H9 (cell line): Measurements from ENCODE around the gene PKNOX2. TPM values are rescaled to one million over a fixed set of nuclear protein-coding genes. Genes with fewer than 3 reads are reported as not detected.

ENCODE experiments used
- DNase-seq: peaks from one replicate; pipeline ENCODE4 v3.0.0-alpha.2; 2017
- H2AFZ ChIP-seq: one replicate; pipeline ENCODE4 v1.6.1; 2013; ENCODE audit warnings: mild to moderate bottlenecking, low read length, control low read depth, moderate library complexity
- H2AK5ac ChIP-seq: 2 replicates; pipeline ENCODE4 v1.6.1; 2013; ENCODE audit warnings: low read length, control low read depth, mixed read lengths; ENCODE audit not compliant: insufficient read length
- H2BK120ac ChIP-seq: one replicate; pipeline ENCODE4 v1.6.1; 2013; ENCODE audit warnings: low read depth, mild to moderate bottlenecking, low read length, control low read depth, inconsistent platforms; ENCODE audit not compliant: poor library complexity, severe bottlenecking
- H2BK12ac ChIP-seq: 2 replicates; pipeline ENCODE4 v1.6.1; 2013; ENCODE audit warnings: low read length, control low read depth, mixed read lengths, low read depth; ENCODE audit not compliant: insufficient read length
- H2BK15ac ChIP-seq: 2 replicates; pipeline ENCODE4 v1.6.1; 2013; ENCODE audit warnings: low read depth, low read length, control low read depth
- H2BK20ac ChIP-seq: one replicate; pipeline ENCODE4 v1.6.1; 2013; ENCODE audit warnings: low read depth, mild to moderate bottlenecking, low read length, control low read depth, inconsistent platforms; ENCODE audit not compliant: poor library complexity, severe bottlenecking
- H2BK5ac ChIP-seq: 2 replicates; pipeline ENCODE4 v1.6.1; 2013; ENCODE audit warnings: low read length, control low read depth, mixed read lengths; ENCODE audit not compliant: insufficient read length
- H3K14ac ChIP-seq: 2 replicates; pipeline ENCODE4 v1.6.1; 2013; ENCODE audit warnings: low read length, control low read depth; ENCODE audit not compliant: insufficient read depth
- H3K18ac ChIP-seq: 2 replicates; pipeline ENCODE4 v1.6.1; 2013; ENCODE audit warnings: low read depth, mild to moderate bottlenecking, mixed read lengths, low read length, control low read depth; ENCODE audit not compliant: insufficient read length
- H3K23ac ChIP-seq: 2 replicates; pipeline ENCODE4 v1.6.1; 2013; ENCODE audit warnings: low read length, control low read depth, mixed read lengths, low read depth; ENCODE audit not compliant: insufficient read length
- H3K23me2 ChIP-seq: 2 replicates; pipeline ENCODE4 v1.6.1; 2013; ENCODE audit warnings: low read depth, mild to moderate bottlenecking, mixed read lengths, low read length, control low read depth; ENCODE audit not compliant: insufficient read length, poor library complexity, severe bottlenecking
- H3K27ac ChIP-seq: 2 replicates; pipeline ENCODE4 v1.5.1; 2013; ENCODE audit warnings: low read length, control low read depth, mixed read lengths, low read depth; ENCODE audit not compliant: insufficient read length
- H3K27me3 ChIP-seq: 2 replicates; pipeline ENCODE4 v1.6.1; 2013; ENCODE audit warnings: low read length, control low read depth, inconsistent platforms; ENCODE audit not compliant: insufficient read depth
- H3K4ac ChIP-seq: 2 replicates; pipeline ENCODE4 v1.6.1; 2013; ENCODE audit warnings: low read depth, mild to moderate bottlenecking, control low read depth, inconsistent platforms, low read length, moderate library complexity
- H3K4me1 ChIP-seq: 2 replicates; pipeline ENCODE4 v1.6.1; 2013; ENCODE audit warnings: low read length, control low read depth, inconsistent platforms; ENCODE audit not compliant: insufficient read depth
- H3K4me2 ChIP-seq: 2 replicates; pipeline ENCODE4 v1.6.1; 2013; ENCODE audit warnings: low read length, control low read depth, mixed read lengths; ENCODE audit not compliant: insufficient read length, insufficient read depth
- H3K56ac ChIP-seq: 2 replicates; pipeline ENCODE4 v1.6.1; 2013; ENCODE audit warnings: low read depth, mild to moderate bottlenecking, mixed read lengths, low read length, control low read depth; ENCODE audit not compliant: insufficient read length
- H3K79me1 ChIP-seq: 2 replicates; pipeline ENCODE4 v1.6.1; 2013; ENCODE audit warnings: low read depth, mild to moderate bottlenecking, moderate library complexity, low read length, control low read depth, inconsistent platforms; ENCODE audit not compliant: insufficient read depth, poor library complexity, severe bottlenecking
- H3K79me2 ChIP-seq: 2 replicates; pipeline ENCODE4 v1.6.1; 2013; ENCODE audit warnings: low read length, control low read depth, inconsistent platforms; ENCODE audit not compliant: insufficient read depth
- H3K9ac ChIP-seq: 2 replicates; pipeline ENCODE4 v1.6.1; 2013; ENCODE audit warnings: low read length, control low read depth, mixed read lengths; ENCODE audit not compliant: insufficient read length; ENCODE audit errors: extremely low read depth
- H3K9me3 ChIP-seq: one replicate; pipeline ENCODE4 v1.6.1; 2013; ENCODE audit warnings: low read depth, low read length, inconsistent platforms; ENCODE audit not compliant: control insufficient read depth
- H3T11ph ChIP-seq: one replicate; pipeline ENCODE4 v1.6.1; 2013; ENCODE audit warnings: mild to moderate bottlenecking, low read length, control low read depth, inconsistent platforms
- H4K20me1 ChIP-seq: one replicate; pipeline ENCODE4 v1.6.1; 2013; ENCODE audit not compliant: control insufficient read depth, insufficient read length, insufficient read depth
- H4K5ac ChIP-seq: 2 replicates; pipeline ENCODE4 v1.6.1; 2013; ENCODE audit warnings: low read depth, mild to moderate bottlenecking, mixed read lengths, low read length, control low read depth; ENCODE audit not compliant: insufficient read length
- H4K8ac ChIP-seq: replicated peaks from 2 replicates; pipeline ENCODE4 v1.6.1; 2013; ENCODE audit warnings: low read length, control low read depth, mixed read lengths, low read depth; ENCODE audit not compliant: insufficient read length
- H4K91ac ChIP-seq: 2 replicates; pipeline ENCODE4 v1.6.1; 2013; ENCODE audit warnings: low read depth, mild to moderate bottlenecking, moderate library complexity, mixed read lengths, low read length, control low read depth; ENCODE audit not compliant: insufficient read length
- H3K27ac Mint-ChIP-seq, 3 experiments: 2 replicates in 2 of 3; 3 replicates in 1 of 3; pipeline ENCODE4 v1.8.0; 2020 to 2021; ENCODE audit warnings: mixed read lengths in 3 of 3, mild to moderate bottlenecking in 1 of 3, moderate library complexity in 1 of 3
- H3K27me3 Mint-ChIP-seq: 2 replicates; pipeline ENCODE4 v1.8.0; 2021; ENCODE audit warnings: low read depth, mild to moderate bottlenecking, moderate library complexity, mixed read lengths
- H3K36me3 Mint-ChIP-seq, 3 experiments: 2 replicates in 2 of 3; 3 replicates in 1 of 3; pipeline ENCODE4 v1.8.0; 2020 to 2021; ENCODE audit warnings: low read depth in 3 of 3, mixed read lengths in 3 of 3; ENCODE audit not compliant: insufficient read depth in 1 of 3
- H3K4me1 Mint-ChIP-seq, 2 experiments: 2 replicates each; pipeline ENCODE4 v1.8.0; 2020; ENCODE audit warnings: mixed read lengths in 2 of 2
- H3K4me3 Mint-ChIP-seq, 2 experiments: 2 replicates in 1 of 2; 3 replicates in 1 of 2; pipeline ENCODE4 v1.8.0; 2020 to 2021; ENCODE audit warnings: mild to moderate bottlenecking in 2 of 2, mixed read lengths in 2 of 2, moderate library complexity in 1 of 2
- H3K9me3 Mint-ChIP-seq, 2 experiments: 2 replicates in 1 of 2; 3 replicates in 1 of 2; pipeline ENCODE4 v1.8.0; 2020; ENCODE audit warnings: mild to moderate bottlenecking in 2 of 2, mixed read lengths in 2 of 2, moderate library complexity in 1 of 2
- WGBS: extraction: QIAGEN DNeasy Blood & Tissue Kit; methylation state at CpG from one replicate; pipeline ENCODE4 v1.1.7; 2013; ENCODE audit warnings: missing lambda C conversion rate, low lambda C conversion rate, mixed read lengths; ENCODE audit not compliant: insufficient read length; ENCODE audit errors: extremely low coverage; 5-methylcytosine and 5-hydroxymethylcytosine counted together
- total RNA-seq: library from RNA; stranded (reverse); gene quantifications from 2 replicates; pipeline ENCODE4 v1.2.1, GENCODE V29; 2021
- TF ChIP-seq, protein P1 (sequence below): fragments of 200-600 bp; sonication (generic); conservative IDR thresholded peaks from 3 replicates; pipeline ENCODE4 v1.8.0; 2021; ENCODE audit warnings: antibody characterized with exemption, mild to moderate bottlenecking

PKNOX2 gene
- total RNA-seq, 1 experiment from 2014 or later: 1.3 TPM

- no peaks in the 10 kb centered on the region; the same call in 1 of the 2 replicates for H3K4me1 ChIP-seq
- no peak overlapping the region for H3K18ac ChIP-seq
- H3K9ac ChIP-seq: no peak overlapping the region
- no peak overlapping the region for H3K4ac ChIP-seq
- no peaks in the 10 kb centered on the region for H3K79me1 ChIP-seq
- H2BK5ac ChIP-seq: no peak overlapping the region
- no peak overlapping the region for H3K23ac ChIP-seq
- H4K91ac ChIP-seq: no peak overlapping the region
- H4K20me1 ChIP-seq: no peaks in the 10 kb centered on the region
- Mint-ChIP-seq H3K36me3 (no peaks in the 10 kb centered on the region; a peak in 1 of 7 replicates), H3K4me3 (no peak overlapping the region), H3K27ac (no peak overlapping the region), H3K27me3 (peaks cover 40% of the 10 kb centered on the region), H3K9me3 (no peaks in the 10 kb centered on the region), H3K4me1 (peaks cover 33 to 47% of the 10 kb centered on the region in 2 experiments)
- H3T11ph ChIP-seq: no peak overlapping the region
- no peak overlapping the region for H4K8ac ChIP-seq
- H3K4me2 ChIP-seq: no peak overlapping the region
- H2AK5ac ChIP-seq: no peak overlapping the region
- no peaks in the 10 kb centered on the region for H3K9me3 ChIP-seq
- H3K27ac ChIP-seq: no peak overlapping the region
- no peak overlapping the region for H2BK120ac ChIP-seq
- no peak overlapping the region for H2BK20ac ChIP-seq
- H3K27me3 ChIP-seq: no peaks in the 10 kb centered on the region
- no CpG with 5 or more reads among the region's 4 CpGs for WGBS
- no peaks in the 10 kb centered on the region for H3K23me2 ChIP-seq
- no peaks in the 10 kb centered on the region for H3K79me2 ChIP-seq
- TF ChIP-seq, protein P1, sequence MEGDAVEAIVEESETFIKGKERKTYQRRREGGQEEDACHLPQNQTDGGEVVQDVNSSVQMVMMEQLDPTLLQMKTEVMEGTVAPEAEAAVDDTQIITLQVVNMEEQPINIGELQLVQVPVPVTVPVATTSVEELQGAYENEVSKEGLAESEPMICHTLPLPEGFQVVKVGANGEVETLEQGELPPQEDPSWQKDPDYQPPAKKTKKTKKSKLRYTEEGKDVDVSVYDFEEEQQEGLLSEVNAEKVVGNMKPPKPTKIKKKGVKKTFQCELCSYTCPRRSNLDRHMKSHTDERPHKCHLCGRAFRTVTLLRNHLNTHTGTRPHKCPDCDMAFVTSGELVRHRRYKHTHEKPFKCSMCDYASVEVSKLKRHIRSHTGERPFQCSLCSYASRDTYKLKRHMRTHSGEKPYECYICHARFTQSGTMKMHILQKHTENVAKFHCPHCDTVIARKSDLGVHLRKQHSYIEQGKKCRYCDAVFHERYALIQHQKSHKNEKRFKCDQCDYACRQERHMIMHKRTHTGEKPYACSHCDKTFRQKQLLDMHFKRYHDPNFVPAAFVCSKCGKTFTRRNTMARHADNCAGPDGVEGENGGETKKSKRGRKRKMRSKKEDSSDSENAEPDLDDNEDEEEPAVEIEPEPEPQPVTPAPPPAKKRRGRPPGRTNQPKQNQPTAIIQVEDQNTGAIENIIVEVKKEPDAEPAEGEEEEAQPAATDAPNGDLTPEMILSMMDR: no peak
- DNase-seq: no peak
- no peak overlapping the region for H3K14ac ChIP-seq
- no peak overlapping the region for H3K56ac ChIP-seq
- H4K5ac ChIP-seq: no peak overlapping the region
- no peak overlapping the region for H2BK15ac ChIP-seq
- no peak overlapping the region for H2BK12ac ChIP-seq
- no peak overlapping the region for H2AFZ ChIP-seq
Observed at GRCh38 chr11:125202362-125202880, 37.9 kb downstream of the PKNOX2 start.
